K562 (cell line): Measurements from ENCODE around the gene TP53BP1. TPM values are rescaled to one million over a fixed set of nuclear protein-coding genes. Genes with fewer than 3 reads are reported as not detected.
A peak's percentile ranks its signal among the peaks of the same experiment; 100 is the strongest.

ENCODE experiments used
- CREB5 ChIP-seq: fragments of 250-450 bp; sonication (Bioruptor Pico); IDR thresholded peaks from 2 replicates; pipeline ENCODE4 v1.5.0; 2020; ENCODE audit warnings: mild to moderate bottlenecking
- ELK1 ChIP-seq: sonication (generic); formaldehyde crosslinking; IDR thresholded peaks from 2 replicates; pipeline ENCODE4 v1.8.1; 2022; ENCODE audit warnings: missing genetic modification reagents
- MAFG ChIP-seq: fragments of 450-650 bp; conservative IDR thresholded peaks from 2 replicates; pipeline ENCODE4 v1.6.1; 2016; ENCODE audit warnings: missing genetic modification characterization, missing compliant biosample characterization
- OTX1 ChIP-seq: fragments of 450-650 bp; formaldehyde crosslinking; IDR thresholded peaks from 2 replicates; pipeline ENCODE4 v1.4.0; 2022; ENCODE audit warnings: mild to moderate bottlenecking
- PML ChIP-seq: IDR thresholded peaks from 2 replicates; pipeline ENCODE4 v1.6.1; 2012; ENCODE audit warnings: low read length, inconsistent platforms
- RBM34 ChIP-seq: fragments of 200-400 bp; formaldehyde crosslinking; IDR thresholded peaks from 2 replicates; pipeline ENCODE4 v1.6.1; 2018; ENCODE audit warnings: low read length, borderline replicate concordance; ENCODE audit not compliant: insufficient read depth
- RREB1 ChIP-seq: fragments of 250-450 bp; sonication (Bioruptor Pico); IDR thresholded peaks from 2 replicates; pipeline ENCODE4 v1.4.0; 2020
- THRB ChIP-seq: fragments of 450-650 bp; formaldehyde crosslinking; conservative IDR thresholded peaks from 2 replicates; pipeline ENCODE4 v1.4.0; 2022; ENCODE audit warnings: mild to moderate bottlenecking, missing genetic modification characterization
- UBTF ChIP-seq, 2 experiments: IDR thresholded peaks; 2 replicates each; pipeline ENCODE4 v1.6.1; 2012; ENCODE audit warnings: improper control_type of control experiment in 2 of 2, low read depth in 2 of 2, low read length in 2 of 2, borderline replicate concordance in 1 of 2
- ZEB2 ChIP-seq: fragments of 450-650 bp; IDR thresholded peaks from 2 replicates; pipeline ENCODE4 v1.6.1; 2016
- ZNF24 ChIP-seq: fragments of 450-650 bp; IDR thresholded peaks from 2 replicates; pipeline ENCODE4 v1.6.1; 2016
- ZNF561 ChIP-seq: fragments of 450-650 bp; formaldehyde crosslinking; conservative IDR thresholded peaks from 2 replicates; pipeline ENCODE4 v1.4.0; 2020; ENCODE audit warnings: mild to moderate bottlenecking, moderate library complexity
- ZNF764 ChIP-seq: fragments of 250-450 bp; sonication (Bioruptor Pico); IDR thresholded peaks from 2 replicates; pipeline ENCODE4 v1.4.0; 2020; ENCODE audit warnings: low read depth, mild to moderate bottlenecking, moderate library complexity
- polyA plus RNA-seq, 8 experiments: library from polyadenylated mRNA; depleted of rRNA in 4 of 8; stranded (reverse) in 5 of 8; unstranded in 3 of 8; fragments of >200 nt; fragmentation: Nextera tagmentation in 2 of 8; fragmentation: Illumina TruSeq in 1 of 8; extraction: Ambion mirVana in 2 of 8; extraction: Trizol in 1 of 8; gene quantifications; 2 replicates each; pipeline versions ENCODE4 v1.2.1 to v1.2.3, GENCODE V29; 2011 to 2014; ENCODE audit warnings: inconsistent platforms in 1 of 8, missing spikeins in 1 of 8
- total RNA-seq, 7 experiments: library from RNA; depleted of rRNA in 6 of 7; stranded (reverse); fragments of >200 nt in 6 of 7; fragmentation: Illumina TruSeq in 2 of 7; extraction: Trizol in 2 of 7; gene quantifications; 2 replicates each; pipeline versions ENCODE4 v1.2.1 to v1.2.3, GENCODE V29; 2011 to 2021; ENCODE audit warnings: low replicate concordance in 1 of 7

Gene TP53BP1
- total and polyA plus RNA-seq, 9 of the 15 experiments (the other 6 are each of a cell fraction or from before 2014, with no cell fraction given): 5.7 to 63.3 (median 30.9) TPM

- TF ChIP-seq UBTF (IDR thresholded peaks at IDR 0.05; ENCODE audit: borderline replicate concordance in 1 of 2, low read depth in 2 of 2, low read length in 2 of 2): 0 out of 4 replicates have a peak, but pooled peaks of 1 of the 2 experiments have one; percentile 25
- TF ChIP-seq PML: peak; percentile 52
- TF ChIP-seq MAFG (tag): no peak
- TF ChIP-seq ZNF24: no peak
- peak; percentile 62; the same call in 1 of the 2 replicates for TF ChIP-seq RREB1
- peak; percentile 74 for TF ChIP-seq ZEB2
- TF ChIP-seq ELK1: no peak
- TF ChIP-seq OTX1 (CRISPR knock-in tag): no peak
- TF ChIP-seq THRB (CRISPR knock-in tag): no peak
- no peak for TF ChIP-seq RBM34
- TF ChIP-seq ZNF764 (CRISPR knock-in tag): no peak
- TF ChIP-seq ZNF561 (CRISPR knock-in tag): no peak
- TF ChIP-seq CREB5 (CRISPR knock-in tag): no peak
These were observed 121.7 kb downstream of the TP53BP1 start, which contains the start of the genes TUBGCP4 and ZSCAN29 (continued) for GRCh38 chr15:43370975-43371974.
